ENCODE data around the gene HDAC10.

Gene HDAC10

DNA sequence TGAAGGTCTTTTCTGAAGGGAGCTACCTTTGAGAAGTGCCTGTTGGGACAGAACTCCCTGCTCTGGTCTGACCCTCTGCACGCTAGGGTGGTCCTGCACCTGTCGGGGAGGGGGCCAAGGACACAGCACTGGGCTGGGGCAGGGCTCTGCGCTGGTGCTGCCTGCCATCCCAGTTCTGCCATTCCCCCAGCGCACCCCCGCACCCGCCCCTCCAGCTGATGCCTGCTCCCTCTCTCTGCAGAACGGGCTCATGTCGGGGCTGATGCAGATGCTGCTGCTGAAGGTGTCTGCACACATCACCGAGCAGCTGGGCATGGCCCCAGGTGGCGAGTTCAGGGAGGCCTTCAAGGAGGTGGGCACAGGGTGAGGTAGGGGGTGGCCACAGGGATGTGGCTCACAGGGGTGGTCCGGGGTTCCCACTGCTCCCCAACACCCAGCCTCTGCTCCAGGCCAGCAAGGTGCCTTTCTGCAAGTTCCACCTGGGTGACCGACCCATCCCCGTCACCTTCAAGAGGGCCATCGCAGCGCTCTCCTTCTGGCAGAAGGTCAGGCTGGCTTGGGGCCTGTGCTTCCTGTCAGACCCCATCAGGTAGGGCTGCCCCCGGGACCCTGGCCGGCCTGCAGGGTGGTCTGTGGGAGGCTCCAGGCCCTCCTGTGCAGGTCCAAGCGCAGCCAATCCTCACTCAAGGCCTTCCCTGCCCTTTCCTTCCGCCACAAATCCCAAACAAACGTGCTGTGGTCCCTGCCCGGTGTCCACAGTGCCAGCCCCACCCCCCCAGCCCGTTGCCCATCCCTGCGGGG lies 53.9 kb downstream of the HDAC10 start:
- Histone ChIP-seq H3K27me3 (ENCODE audit: low read depth, low read length) (no peaks in the 10 kb centered on the region), H3K4me1 (ENCODE audit: control insufficient read depth in 1 of 2, insufficient read depth in 2 of 2, low read length in 2 of 2) (peaks cover 3 to 20% of the 10 kb centered on the region in 2 donors), H3K36me3 (ENCODE audit: control insufficient read depth in 1 of 2, insufficient read depth in 2 of 2, low read length in 2 of 2) (peaks cover 3 to 25% of the 10 kb centered on the region in 2 donors), H3K4me3 (ENCODE audit: low read depth in 1 of 2, low read length in 2 of 2) (no peak overlapping the region), H3K9me3 (ENCODE audit: control insufficient read depth in 1 of 2, low read length in 2 of 2) (no peaks in the 10 kb centered on the region), H3K27ac (ENCODE audit: low read length) (no peak overlapping the region)

DNA sequence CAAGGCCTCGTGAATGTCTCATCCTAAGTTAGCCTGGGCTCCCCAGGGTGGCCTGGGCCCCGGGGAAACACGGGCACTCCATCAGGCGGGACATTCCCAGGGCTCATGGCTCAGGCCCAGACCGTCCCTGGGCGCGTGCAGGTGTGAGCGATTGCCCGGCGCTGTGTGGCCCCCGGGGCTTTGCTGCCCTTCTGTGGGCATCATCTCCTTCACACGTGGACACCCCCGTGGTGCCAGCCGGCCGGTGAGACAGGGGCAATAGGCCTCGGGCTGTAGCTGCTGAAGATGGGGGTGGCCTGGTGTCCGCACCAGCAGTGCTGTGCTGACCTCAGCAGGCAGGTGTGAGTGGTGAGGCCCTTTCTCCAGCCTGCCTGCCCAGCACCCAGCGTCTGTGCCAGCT lies 54.8 kb downstream of the HDAC10 start:
- Histone ChIP-seq H3K4me3 (ENCODE audit: low read depth in 1 of 2, low read length in 2 of 2) (no peak overlapping the region), H3K27ac (ENCODE audit: low read length) (no peak overlapping the region), H3K4me1 (ENCODE audit: control insufficient read depth in 1 of 2, insufficient read depth in 2 of 2, low read length in 2 of 2) (peaks cover 0 to 13% of the 10 kb centered on the region in 2 donors), H3K27me3 (ENCODE audit: low read depth, low read length) (no peaks in the 10 kb centered on the region), H3K36me3 (ENCODE audit: control insufficient read depth in 1 of 2, insufficient read depth in 2 of 2, low read length in 2 of 2) (peaks cover 3 to 25% of the 10 kb centered on the region in 2 donors), H3K9me3 (ENCODE audit: control insufficient read depth in 1 of 2, low read length in 2 of 2) (no peaks in the 10 kb centered on the region)

Data from muscle layer of duodenum (tissue), 2 donors.